Measurements from ENCODE around the gene RIMS4. TPM values are rescaled to one million over a fixed set of nuclear protein-coding genes. Genes with fewer than 3 reads are reported as not detected.

The RIMS4 gene
- polyA plus RNA-seq, 1 donor, result 7.6 TPM

GRCh38 chr20:44702776-44703175, 107.6 kb downstream of the RIMS4 start:
- no peak for DNase-seq (ENCODE audit: low read depth)

- DNase-seq (ENCODE audit: low read depth), result no peak
Measured at GRCh38 chr20:44701858-44702256, 108.5 kb downstream of the RIMS4 start.

Other genes starting within 250 kb of the RIMS4 start
- gene PKIG, start 228.0 kb downstream of the RIMS4 start, polyA plus RNA-seq (ENCODE audit: insufficient read length), result 48.1 TPM
- gene ADA, start 158.8 kb downstream of the RIMS4 start, polyA plus RNA-seq (ENCODE audit: insufficient read length), result 5.8 TPM
- gene CCN5, start 95.2 kb downstream of the RIMS4 start, polyA plus RNA-seq (ENCODE audit: insufficient read length), result 0.06 TPM
- gene KCNK15, start 64.7 kb downstream of the RIMS4 start, polyA plus RNA-seq (ENCODE audit: insufficient read length), result 0.20 TPM
- 91.6 TPM for gene YWHAB, start 75.2 kb upstream of the RIMS4 start, polyA plus RNA-seq (ENCODE audit: insufficient read length)
- gene PABPC1L, start 99.5 kb upstream of the RIMS4 start, polyA plus RNA-seq (ENCODE audit: insufficient read length), result 15.7 TPM
- gene TOMM34, start 149.9 kb upstream of the RIMS4 start, polyA plus RNA-seq (ENCODE audit: insufficient read length), result 13.3 TPM
- gene STK4, start 156.0 kb upstream of the RIMS4 start, polyA plus RNA-seq (ENCODE audit: insufficient read length), result 9.3 TPM

All from forelimb muscle (tissue), 1 donor.